Nucleus accumbens (tissue), 56 donors: ENCODE data around the gene REM2.

ENCODE experiments used
- DNase-seq, 56 donors: peaks; one replicate each; lab custom pipeline; 2025; lab: John Stamatoyannopoulos, UW

Gene REM2

GRCh38 chr14:22872033-22872832 lies 10.8 kb upstream of the REM2 start:
- DNase-seq = peak in 47 of 56 donors; percentile 26 to 87 (median 61)

GRCh38 chr14:22872833-22873520 lies 10.0 kb upstream of the REM2 start:
- no peak for DNase-seq

GRCh38 chr14:22875003-22875747 lies 7.8 kb upstream of the REM2 start:
- no peak for DNase-seq

GRCh38 chr14:22875748-22876319 lies 7.2 kb upstream of the REM2 start:
- DNase-seq = no peak

GRCh38 chr14:22877000-22877501 lies 6.0 kb upstream of the REM2 start:
- DNase-seq = no peak

GRCh38 chr14:22878271-22879246 lies 4.5 kb upstream of the REM2 start:
- DNase-seq = no peak

- no peak for DNase-seq
Measured at GRCh38 chr14:22882064-22882463, 958 bp upstream of the REM2 start.

GRCh38 chr14:22882529-22883172 lies 371 bp upstream of the REM2 start:
- DNase-seq = peak in 40 of 56 donors; percentile 9 to 87 (median 54)

GRCh38 chr14:22884076-22884737 lies 1.2 kb downstream of the REM2 start:
- no peak for DNase-seq

- DNase-seq = no peak
Measured at GRCh38 chr14:22884738-22885523, 1.9 kb downstream of the REM2 start.

GRCh38 chr14:22885975-22886374 lies 3.0 kb downstream of the REM2 start:
- no peak for DNase-seq

- peak in 25 of 56 donors; percentile 9 to 62 (median 23) for DNase-seq
Measured at GRCh38 chr14:22886500-22887259, 3.7 kb downstream of the REM2 start.

GRCh38 chr14:22887260-22887989 lies 4.4 kb downstream of the REM2 start:
- peak in 4 of 56 donors; percentile 12 to 28 (median 23) for DNase-seq

- DNase-seq = peak in 37 of 56 donors; percentile 7 to 80 (median 38)
Measured at GRCh38 chr14:22887990-22888378, 5.0 kb downstream of the REM2 start.

GRCh38 chr14:22888662-22889061 lies 5.6 kb downstream of the REM2 start:
- no peak for DNase-seq

- DNase-seq = no peak
Measured at GRCh38 chr14:22890416-22890815, 7.4 kb downstream of the REM2 start.
